GM19238 (cell line): ENCODE measurements around the gene SLC34A3.

Experiments
- DNase-seq: peaks from one replicate; pipeline ENCODE4 v3.0.0; 2011; ENCODE audit warnings: low spot score; ENCODE audit not compliant: insufficient read length

Gene SLC34A3

DNA sequence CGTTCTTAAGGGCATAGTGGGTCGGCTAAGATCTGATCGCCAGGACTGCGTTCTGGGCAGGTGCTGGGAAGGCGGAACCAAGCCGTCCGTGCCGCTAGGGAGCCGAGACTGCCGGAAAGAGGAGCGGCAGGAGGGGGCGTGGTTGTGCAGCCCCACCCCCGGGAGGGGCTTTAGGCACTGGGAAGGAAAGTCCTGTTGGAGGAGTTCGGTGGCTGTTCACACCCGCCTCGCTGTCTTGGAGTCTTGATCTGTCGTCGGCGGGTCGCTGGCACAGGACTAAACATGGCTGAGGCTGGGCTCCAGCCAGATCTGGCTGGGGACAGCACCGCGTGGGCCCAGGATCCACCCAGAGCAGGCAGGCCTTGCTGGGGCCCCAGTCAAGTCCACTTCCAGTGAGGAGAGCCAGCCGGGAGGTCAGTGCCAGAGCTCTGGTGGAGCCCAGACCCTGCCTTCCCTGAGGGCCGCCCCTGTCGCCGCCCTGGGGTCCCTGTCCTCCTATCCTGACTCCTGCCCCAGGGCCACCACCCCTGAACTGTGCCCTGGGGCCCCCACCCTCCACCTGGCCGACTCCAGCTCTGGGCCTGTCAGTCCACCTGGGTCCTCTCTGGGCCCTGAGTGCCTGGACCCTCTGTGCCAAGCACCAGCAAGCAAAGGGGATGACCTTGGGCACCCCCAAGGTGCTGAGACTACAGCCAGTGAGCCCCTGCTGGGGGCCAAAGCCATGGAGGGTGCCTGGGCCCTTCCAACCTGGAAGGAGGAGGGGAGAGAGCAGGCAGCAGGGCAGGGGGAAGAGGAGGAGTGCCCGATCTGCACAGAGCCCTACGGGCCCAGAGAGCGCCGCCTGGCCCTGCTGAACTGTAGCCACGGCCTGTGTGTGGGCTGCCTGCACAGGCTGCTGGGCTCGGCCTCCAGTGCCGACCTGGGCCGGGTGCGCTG is 13.2 kb upstream of the SLC34A3 start:
- no peak for DNase-seq

DNA sequence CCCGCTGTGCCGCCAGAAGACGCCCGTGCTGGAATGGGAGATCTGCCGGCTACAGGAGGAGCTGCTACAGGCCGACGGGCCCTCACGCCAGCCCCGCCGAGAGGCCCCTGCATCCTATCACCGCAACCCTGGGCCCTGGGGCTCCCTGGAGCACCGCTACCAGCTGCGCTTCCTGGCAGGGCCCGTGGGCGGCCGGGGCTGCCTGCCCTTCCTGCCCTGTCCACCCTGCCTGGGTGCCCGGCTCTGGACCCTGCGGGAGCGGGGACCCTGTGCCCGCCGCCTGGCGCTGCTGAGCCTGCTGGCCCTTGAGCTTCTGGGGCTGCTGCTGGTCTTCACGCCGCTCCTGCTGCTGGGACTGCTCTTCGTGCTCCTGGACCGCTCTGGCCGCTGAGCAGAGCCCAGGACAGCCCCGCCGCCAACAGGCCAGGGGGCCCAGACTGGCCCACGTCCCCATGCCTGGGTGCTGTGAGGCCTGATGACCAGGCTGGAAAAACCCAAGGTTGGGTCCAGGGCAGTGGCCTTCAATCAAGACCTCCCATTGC is 12.4 kb upstream of the SLC34A3 start:
- no peak for DNase-seq

GRCh38 chr9:137218754-137219271 is 11.9 kb upstream of the SLC34A3 start:
- no peak for DNase-seq

- DNase-seq, result no peak
Observed at GRCh38 chr9:137219757-137220316, 10.9 kb upstream of the SLC34A3 start.

- DNase-seq, result no peak
Observed at GRCh38 chr9:137220317-137221094, 10.2 kb upstream of the SLC34A3 start.

DNA sequence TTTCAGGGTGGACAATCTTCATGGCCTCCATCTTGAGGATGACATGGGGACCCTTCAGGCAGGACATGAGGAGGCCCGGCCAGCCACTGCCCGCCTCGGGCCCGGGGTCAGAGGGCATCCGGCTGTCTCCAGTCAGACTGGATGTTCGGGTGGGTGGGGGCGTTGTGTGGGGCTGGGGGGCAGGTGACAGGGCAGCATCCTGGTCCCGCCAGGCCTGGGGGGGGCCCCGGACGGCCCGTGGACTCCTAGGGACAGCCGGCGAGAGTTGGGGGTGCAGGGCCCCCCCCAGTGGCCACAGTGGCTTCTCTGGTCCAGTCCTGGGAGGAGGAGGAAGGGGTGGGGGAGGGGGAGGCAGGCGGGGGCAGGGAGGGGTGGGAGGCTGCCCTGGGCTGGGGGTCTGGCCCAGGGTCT is 9.6 kb upstream of the SLC34A3 start:
- DNase-seq, result no peak

DNA sequence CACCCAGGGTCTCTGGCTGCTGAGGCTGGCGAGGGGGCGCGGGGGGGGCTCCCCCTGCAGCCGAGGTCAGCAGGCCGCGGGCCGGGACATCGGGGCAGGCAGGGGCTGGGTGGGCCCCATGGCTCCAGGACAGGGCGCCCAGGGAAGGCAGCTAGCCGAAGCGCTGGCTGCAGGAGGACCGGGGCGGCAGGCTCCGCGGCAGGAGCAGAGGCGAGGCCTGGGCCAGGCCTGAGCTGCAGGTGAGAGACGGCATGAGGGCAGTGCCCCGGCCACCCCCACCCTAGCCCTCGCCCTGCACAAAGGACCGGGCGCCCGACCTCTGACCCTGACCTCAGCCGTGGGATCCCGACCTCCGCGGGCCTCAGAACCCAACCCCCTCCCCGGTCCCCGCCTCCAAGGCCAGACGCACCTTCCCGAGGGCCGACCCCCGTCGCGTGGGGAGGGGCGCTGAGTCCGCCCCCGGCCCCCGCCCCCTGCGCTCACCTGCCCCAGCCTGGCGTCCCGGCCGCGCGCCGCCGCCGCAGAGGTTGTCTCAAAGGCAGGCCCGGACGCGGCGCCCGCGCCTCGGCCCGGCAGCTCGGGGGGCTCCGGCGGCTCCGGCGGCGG is 9.1 kb upstream of the SLC34A3 start:
- no peak for DNase-seq

DNA sequence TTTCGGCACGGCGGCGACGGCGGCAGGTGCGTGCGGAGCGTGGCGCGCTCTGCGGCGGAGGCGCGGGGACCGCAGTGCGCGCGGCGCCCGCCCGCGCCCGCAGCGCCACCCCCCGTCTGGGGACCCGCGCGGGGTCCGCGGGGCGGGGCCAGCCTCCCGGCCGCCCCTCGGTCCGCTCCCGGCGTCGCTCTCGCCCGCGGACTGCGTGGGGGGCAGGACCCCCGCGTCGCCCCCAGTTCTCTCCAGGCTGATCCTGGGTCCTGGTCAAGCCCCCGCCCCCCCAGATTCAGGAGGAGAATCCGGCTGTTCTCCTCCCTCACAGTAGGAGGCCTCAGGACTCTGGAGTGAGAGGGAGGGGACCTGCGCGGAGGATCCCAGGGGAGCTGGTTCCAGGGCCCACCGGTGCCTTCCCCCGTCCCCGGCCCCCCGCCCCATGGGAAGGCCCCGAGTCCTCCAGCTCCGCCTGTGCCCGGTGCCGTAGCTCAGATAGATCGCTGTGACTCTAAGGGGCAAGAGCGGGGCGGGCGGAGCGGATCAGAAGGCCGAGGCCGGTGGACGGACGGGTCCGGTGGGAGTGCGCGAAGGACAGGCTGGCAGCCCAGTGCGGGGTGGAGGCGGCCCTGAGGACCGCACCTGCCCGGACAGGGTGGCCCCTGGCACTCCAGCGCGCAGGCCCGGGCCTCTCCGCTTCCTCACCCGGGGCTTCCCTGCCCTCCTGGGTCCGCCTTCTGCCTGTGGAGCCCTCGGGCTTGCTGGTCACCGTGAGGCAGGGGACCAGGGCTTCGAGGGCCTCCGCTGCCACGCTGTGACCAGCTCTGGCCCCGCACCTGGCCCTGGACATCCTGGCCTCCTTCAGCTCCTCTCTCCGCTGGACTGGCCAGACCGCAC is 8.3 kb upstream of the SLC34A3 start, which contains the start of gene RNF208:
Gene RNF208 (minus strand): TSS at position 51 of the 888 bp plus-strand sequence. CDS start 1,028 bp downstream, outside the sequence.
- no peak for DNase-seq

GRCh38 chr9:137223078-137223970 is 7.4 kb upstream of the SLC34A3 start:
- peak; percentile 100 for DNase-seq

DNA sequence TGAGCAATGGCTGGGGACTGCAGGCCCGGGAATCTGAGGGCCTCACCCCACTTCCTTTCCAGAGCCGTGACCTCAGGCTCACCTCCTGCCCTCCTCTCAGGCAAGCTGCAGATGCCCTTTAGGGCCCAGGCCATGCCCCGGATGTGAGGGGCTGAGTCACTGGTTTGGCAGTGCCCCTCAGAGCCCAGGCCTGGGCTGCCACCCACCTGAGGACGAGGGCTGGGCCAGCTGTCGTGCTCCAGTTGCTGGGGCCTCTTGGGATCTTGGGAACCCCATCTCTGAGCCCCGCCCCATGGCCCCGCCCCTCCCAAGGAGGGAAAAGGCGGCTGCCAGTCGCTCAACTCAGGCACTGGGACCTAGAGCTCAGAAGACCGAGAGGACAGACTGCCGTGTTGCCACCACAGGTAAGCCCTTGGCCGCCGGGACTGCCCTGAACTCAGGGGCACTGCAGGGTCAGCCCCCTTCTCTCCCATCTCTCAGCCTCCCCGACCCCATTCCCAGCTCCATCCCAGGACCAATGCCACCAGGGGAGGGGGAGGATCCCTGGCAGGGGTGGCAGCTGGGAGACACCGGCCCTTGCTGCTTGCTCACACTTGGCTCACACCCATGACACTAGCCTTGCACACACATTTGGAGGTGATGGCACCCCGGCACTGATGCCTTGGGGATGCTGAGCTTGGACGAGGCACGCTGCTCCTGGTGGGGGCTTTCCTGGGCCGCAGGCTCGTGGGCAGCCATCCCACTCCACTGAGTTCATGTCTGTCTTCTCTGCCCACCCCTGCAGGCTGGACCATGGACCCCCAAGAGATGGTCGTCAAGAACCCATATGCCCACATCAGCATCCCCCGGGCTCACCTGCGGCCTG is 5.6 kb upstream of the SLC34A3 start, which contains the start of gene CYSRT1:
Gene CYSRT1 (plus strand): TSS at position 345 of the 865 bp plus-strand sequence. CDS start 448 bp downstream, at position 793.
- DNase-seq, result no peak

DNA sequence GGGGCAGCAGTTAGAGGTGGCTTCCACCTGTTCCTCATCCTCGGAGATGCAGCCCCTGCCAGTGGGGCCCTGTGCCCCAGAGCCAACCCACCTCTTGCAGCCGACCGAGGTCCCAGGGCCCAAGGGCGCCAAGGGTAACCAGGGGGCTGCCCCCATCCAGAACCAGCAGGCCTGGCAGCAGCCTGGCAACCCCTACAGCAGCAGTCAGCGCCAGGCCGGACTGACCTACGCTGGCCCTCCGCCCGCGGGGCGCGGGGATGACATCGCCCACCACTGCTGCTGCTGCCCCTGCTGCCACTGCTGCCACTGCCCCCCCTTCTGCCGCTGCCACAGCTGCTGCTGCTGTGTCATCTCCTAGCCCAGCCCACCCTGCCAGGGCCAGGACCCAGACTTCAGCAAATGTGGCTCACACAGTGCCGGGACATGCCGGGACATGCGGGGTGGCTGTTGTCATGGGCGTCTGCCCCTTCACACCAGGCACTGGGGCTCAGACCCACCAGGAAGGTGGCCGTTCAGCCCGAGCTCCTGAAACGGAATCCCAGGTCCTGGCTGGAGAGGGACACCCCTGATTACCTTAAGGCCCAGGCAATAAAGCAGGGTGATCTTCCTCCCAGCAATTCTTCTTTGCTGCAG is 4.9 kb upstream of the SLC34A3 start:
- DNase-seq, result no peak

DNA sequence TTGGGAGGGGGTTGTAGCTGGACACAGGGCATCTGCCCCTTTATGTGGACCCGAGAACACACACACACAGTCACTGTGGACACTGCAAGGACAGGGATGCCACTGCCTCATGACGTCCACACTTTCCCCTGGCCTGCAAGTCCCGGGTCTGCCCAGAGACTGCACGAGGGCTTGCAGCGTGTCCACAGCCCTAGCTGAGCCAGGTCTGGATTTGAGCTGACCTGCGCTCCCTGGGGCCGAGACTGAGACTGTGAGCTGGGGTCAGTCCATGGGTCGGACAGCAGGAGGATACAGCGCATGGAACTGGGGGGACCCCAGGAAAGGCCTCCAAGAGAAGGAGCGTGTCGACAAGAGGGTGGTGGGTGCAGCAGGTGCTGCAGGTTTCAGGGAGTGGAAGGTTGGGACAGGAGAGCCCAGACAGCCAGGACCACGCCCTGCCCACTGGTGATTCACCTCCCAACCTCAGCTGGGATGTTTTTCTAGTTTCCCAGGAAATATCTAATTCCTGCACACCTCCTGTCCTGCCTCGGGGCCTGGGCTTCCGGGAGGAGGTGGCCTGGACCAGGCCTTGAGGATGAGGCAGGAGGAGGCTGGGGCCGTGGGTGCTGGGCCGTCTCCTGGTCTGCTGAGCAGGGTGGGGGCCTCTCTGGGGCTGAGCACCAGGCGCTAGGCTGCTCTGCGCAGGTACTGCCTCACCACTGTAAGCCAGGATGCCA is 4.2 kb upstream of the SLC34A3 start:
- no peak for DNase-seq

DNA sequence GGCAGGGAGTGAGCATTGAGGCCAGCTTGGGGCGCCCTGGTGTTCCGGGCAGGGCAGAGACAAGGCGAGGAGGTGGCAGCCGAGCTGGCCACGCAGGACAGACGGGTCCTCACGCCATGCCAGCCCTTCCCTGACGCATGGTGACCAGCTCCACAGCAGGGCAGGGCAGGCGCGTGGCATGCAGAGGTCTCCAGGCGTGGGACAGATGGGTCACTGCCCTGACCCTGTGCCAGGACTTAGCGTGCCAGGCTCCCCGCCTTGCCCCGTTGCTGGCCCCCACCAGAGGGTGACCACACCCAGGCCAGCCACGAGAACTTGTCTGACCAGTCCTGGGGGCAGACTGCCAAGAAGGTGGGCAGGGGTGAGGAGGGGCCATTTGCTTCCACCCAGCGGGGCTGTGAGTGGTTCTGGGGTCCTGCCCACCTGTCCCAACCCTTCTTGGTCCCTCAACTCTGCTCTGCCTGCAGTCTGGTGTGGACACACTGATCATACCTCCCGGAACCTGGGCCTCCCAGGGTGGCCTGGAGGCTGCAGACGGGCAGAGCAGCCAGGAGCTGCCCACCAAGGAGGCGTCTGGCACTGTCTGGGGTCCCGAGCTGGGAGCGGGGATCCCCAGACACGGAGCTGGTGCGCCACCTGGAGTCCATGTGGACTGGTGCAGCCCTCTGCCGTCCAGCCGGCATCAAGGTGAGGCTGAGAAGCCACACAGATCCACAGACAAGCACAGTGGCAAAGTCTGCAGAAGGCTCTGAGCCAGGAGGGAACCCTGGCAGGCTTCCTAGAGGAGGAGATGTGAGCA is 3.4 kb upstream of the SLC34A3 start, which contains the start of gene RNF224:
Gene RNF224 (plus strand): TSS at position 449 of the 799 bp plus-strand sequence. CDS start 834 bp downstream, outside the sequence.
- peak; percentile 83 for DNase-seq

GRCh38 chr9:137227853-137228505 is 2.7 kb upstream of the SLC34A3 start:
- DNase-seq, result no peak

GRCh38 chr9:137228506-137228967 is 2.2 kb upstream of the SLC34A3 start:
- no peak for DNase-seq
